Progenitor cell of endocrine pancreas (in vitro differentiated cells): Measurements from ENCODE around the gene TRIM44. TPM values are rescaled to one million over a fixed set of nuclear protein-coding genes. Genes with fewer than 3 reads are reported as not detected.

Experiments
- DNase-seq: peaks from one replicate; pipeline ENCODE4 v3.0.0; 2021; ENCODE audit warnings: low spot score; ENCODE audit not compliant: unreplicated experiment
- H3K27ac Mint-ChIP-seq: 2 replicates; pipeline ENCODE4 v1.8.0; 2021; ENCODE audit warnings: mild to moderate bottlenecking, moderate library complexity, mixed read lengths
- H3K27me3 Mint-ChIP-seq: 2 replicates; pipeline ENCODE4 v1.8.0; 2021; ENCODE audit warnings: mixed read lengths
- H3K36me3 Mint-ChIP-seq: 2 replicates; pipeline ENCODE4 v1.8.0; 2022; ENCODE audit warnings: mixed read lengths; ENCODE audit not compliant: insufficient read depth
- H3K4me1 Mint-ChIP-seq: 2 replicates; pipeline ENCODE4 v1.8.0; 2021; ENCODE audit warnings: low read depth, mixed read lengths
- H3K4me3 Mint-ChIP-seq: 2 replicates; pipeline ENCODE4 v1.8.0; 2021; ENCODE audit warnings: low read depth, mild to moderate bottlenecking, moderate library complexity, mixed read lengths
- H3K9me3 Mint-ChIP-seq: 2 replicates; pipeline ENCODE4 v1.8.0; 2021; ENCODE audit warnings: low read depth, mixed read lengths
- total RNA-seq: library from RNA; stranded (reverse); gene quantifications from 2 replicates; pipeline ENCODE4 v1.2.1, GENCODE V29; 2021
- TF ChIP-seq, protein P1 (sequence below): fragments of 200-600 bp; sonication (generic); IDR thresholded peaks from one replicate; pipeline ENCODE4 v1.5.0; 2021; ENCODE audit warnings: antibody characterized with exemption, mild to moderate bottlenecking; ENCODE audit not compliant: unreplicated experiment

The TRIM44 gene
- total RNA-seq, 1 donor from 2014 or later: 65.1 TPM

DNA sequence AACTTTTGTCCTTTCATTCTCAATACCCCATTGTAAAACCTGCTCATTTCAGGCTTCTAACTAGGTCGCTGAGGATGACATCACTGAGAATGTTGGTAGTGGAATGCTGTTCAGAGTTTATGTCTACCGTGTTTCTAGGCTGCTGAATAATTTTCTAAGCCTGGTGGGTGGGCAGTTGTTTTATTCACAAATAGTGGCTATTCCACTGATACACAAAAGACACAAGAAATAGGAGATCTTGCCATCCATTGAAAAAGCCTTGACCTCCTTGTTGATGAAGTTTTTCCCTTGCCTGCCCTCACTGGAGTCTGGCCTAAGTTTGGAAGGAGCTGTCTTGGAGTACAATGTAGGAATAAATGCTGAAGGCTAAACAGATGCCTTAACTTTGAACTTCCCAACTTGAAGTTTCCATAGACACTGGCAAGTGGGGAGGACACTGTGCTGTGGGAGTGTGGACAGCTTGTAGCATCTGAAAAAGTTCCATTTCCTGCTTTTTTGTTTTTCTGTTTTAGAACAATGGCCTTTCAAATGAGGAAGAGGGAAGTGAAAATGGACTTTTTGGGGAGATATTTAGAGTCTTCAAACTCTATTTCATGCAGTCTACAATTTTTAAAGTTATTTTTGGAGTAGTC is 59.2 kb downstream of the TRIM44 start:
- Mint-ChIP-seq H3K36me3 (peaks cover 7% of the 10 kb centered on the region), H3K9me3 (no peaks in the 10 kb centered on the region), H3K4me1 (no peaks in the 10 kb centered on the region), H3K27me3 (no peaks in the 10 kb centered on the region), H3K4me3 (no peak overlapping the region), H3K27ac (no peak overlapping the region)
- TF ChIP-seq, protein P1, sequence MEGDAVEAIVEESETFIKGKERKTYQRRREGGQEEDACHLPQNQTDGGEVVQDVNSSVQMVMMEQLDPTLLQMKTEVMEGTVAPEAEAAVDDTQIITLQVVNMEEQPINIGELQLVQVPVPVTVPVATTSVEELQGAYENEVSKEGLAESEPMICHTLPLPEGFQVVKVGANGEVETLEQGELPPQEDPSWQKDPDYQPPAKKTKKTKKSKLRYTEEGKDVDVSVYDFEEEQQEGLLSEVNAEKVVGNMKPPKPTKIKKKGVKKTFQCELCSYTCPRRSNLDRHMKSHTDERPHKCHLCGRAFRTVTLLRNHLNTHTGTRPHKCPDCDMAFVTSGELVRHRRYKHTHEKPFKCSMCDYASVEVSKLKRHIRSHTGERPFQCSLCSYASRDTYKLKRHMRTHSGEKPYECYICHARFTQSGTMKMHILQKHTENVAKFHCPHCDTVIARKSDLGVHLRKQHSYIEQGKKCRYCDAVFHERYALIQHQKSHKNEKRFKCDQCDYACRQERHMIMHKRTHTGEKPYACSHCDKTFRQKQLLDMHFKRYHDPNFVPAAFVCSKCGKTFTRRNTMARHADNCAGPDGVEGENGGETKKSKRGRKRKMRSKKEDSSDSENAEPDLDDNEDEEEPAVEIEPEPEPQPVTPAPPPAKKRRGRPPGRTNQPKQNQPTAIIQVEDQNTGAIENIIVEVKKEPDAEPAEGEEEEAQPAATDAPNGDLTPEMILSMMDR: no peak
- DNase-seq: no peak

DNA sequence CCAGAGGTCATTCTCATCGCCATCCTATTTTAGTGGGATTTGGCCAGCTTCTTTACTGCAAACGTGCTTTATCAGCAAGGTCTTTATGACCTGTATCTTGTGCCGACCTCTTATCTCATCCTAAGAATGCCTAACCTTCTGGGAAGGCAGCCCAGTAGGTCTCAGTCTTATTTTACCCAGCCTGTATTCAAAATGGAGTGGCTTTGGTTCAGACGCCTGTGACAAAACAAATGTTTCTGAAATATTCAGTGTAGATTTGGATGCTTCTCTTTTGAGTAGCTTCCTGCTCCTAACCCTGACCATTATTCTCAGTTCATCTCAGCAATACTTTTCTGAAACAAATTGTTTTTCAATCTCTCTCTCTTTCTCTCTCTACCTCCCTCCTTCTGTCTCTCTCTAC is 60.1 kb downstream of the TRIM44 start:
- no peaks in the 10 kb centered on the region for H3K27me3 Mint-ChIP-seq
- TF ChIP-seq, protein P1: no peak
- no peaks in the 10 kb centered on the region for H3K4me1 Mint-ChIP-seq
- no peak overlapping the region for H3K4me3 Mint-ChIP-seq
- DNase-seq: no peak
- H3K27ac Mint-ChIP-seq: no peak overlapping the region
- H3K9me3 Mint-ChIP-seq: no peaks in the 10 kb centered on the region
- H3K36me3 Mint-ChIP-seq: peaks cover 13% of the 10 kb centered on the region

DNA sequence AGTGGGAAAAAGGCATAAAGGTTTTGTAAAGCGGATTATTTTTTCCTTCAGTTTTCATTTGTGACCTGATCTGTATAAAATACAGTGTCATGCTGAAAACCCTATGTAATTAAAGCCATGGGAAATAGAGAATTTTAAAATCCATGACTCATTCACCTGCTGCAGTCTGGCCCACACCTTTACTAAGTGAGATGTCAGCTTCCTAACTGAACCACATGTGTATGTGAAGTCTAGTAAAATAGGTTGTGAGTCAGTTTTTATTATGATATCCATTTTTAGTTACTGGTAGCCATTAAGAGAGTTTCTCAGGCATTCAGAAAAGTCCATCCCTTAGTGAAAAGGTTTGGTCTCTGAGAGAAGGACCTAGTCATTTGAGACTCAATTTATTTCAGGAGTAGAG is 60.9 kb downstream of the TRIM44 start:
- Mint-ChIP-seq H3K36me3 (peaks cover 14% of the 10 kb centered on the region), H3K27me3 (no peaks in the 10 kb centered on the region), H3K27ac (no peak overlapping the region), H3K9me3 (no peaks in the 10 kb centered on the region), H3K4me3 (no peak overlapping the region), H3K4me1 (no peaks in the 10 kb centered on the region)
- TF ChIP-seq, protein P1: no peak
- no peak for DNase-seq

DNA sequence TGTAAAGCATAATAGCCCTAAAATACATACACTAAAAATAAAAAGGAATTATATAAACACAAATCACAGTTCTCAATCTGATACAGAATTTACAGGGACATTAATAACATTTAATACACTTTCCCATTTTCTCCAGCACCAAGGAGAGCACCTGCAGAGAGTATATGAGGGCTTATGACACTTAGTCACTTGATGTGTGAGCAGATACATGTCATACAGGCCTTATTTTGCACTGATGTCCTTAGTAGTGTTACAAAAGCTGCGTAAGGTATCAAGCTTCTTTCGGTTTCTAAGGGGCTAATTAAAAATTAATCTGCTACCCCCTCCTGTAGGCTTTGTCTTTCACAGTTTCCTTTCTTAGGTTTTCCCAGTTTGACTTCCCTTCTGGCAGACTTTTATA is 61.3 kb downstream of the TRIM44 start:
- Mint-ChIP-seq H3K4me1 (no peaks in the 10 kb centered on the region), H3K4me3 (no peak overlapping the region), H3K36me3 (peaks cover 18% of the 10 kb centered on the region), H3K9me3 (peaks cover 2% of the 10 kb centered on the region), H3K27me3 (no peaks in the 10 kb centered on the region), H3K27ac (no peak overlapping the region)
- DNase-seq: no peak
- TF ChIP-seq, protein P1: no peak

DNA sequence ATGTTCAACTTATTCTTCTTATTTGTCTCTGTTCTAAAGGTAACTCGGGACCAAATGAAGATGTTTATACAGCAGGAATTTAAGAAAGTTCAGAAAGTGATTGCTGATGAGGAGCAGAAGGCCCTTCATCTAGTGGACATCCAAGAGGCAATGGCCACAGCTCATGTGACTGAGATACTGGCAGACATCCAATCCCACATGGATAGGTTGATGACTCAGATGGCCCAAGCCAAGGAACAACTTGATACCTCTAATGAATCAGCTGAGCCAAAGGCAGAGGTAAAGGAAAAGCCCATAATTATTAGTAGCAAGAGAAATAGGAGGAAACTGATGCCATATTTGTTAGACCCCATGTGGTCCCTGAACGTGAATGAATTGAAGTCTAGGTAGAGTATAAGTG is 63.3 kb downstream of the TRIM44 start:
- no peak overlapping the region for H3K4me3 Mint-ChIP-seq
- H3K4me1 Mint-ChIP-seq: no peaks in the 10 kb centered on the region
- peaks cover 34% of the 10 kb centered on the region for H3K36me3 Mint-ChIP-seq
- DNase-seq: no peak
- TF ChIP-seq, protein P1: no peak
- no peaks in the 10 kb centered on the region for H3K27me3 Mint-ChIP-seq
- H3K9me3 Mint-ChIP-seq: peaks cover 11% of the 10 kb centered on the region
- no peak overlapping the region for H3K27ac Mint-ChIP-seq
